ENCODE measurements around the gene ARL17B.
"Not testable (repeated sequence)": the region's sequence is repeated elsewhere in the genome, so short reads cannot be mapped to it uniquely, and the experiment has no call there.

The ARL17B gene

GRCh38 chr17:46270032-46270431, 91.5 kb downstream of the ARL17B start:
- DNase-seq (ENCODE audit: low read depth) = no peak
- no peak overlapping the region for H3K4me3 ChIP-seq (ENCODE audit: low read depth, low read length)
- TF ChIP-seq, protein P1, sequence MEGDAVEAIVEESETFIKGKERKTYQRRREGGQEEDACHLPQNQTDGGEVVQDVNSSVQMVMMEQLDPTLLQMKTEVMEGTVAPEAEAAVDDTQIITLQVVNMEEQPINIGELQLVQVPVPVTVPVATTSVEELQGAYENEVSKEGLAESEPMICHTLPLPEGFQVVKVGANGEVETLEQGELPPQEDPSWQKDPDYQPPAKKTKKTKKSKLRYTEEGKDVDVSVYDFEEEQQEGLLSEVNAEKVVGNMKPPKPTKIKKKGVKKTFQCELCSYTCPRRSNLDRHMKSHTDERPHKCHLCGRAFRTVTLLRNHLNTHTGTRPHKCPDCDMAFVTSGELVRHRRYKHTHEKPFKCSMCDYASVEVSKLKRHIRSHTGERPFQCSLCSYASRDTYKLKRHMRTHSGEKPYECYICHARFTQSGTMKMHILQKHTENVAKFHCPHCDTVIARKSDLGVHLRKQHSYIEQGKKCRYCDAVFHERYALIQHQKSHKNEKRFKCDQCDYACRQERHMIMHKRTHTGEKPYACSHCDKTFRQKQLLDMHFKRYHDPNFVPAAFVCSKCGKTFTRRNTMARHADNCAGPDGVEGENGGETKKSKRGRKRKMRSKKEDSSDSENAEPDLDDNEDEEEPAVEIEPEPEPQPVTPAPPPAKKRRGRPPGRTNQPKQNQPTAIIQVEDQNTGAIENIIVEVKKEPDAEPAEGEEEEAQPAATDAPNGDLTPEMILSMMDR (IDR thresholded peaks at IDR 0.05; ENCODE audit: low read depth, low read length, missing control alignments) = no peak

- TF ChIP-seq, protein P1 (IDR thresholded peaks at IDR 0.05; ENCODE audit: low read depth, low read length, missing control alignments) = no peak
- no peak for DNase-seq (ENCODE audit: low read depth)
These were observed 94.7 kb downstream of the ARL17B start for GRCh38 chr17:46266656-46267544.

GRCh38 chr17:46266063-46266655, 95.4 kb downstream of the ARL17B start:
- not testable (repeated sequence) for DNase-seq (ENCODE audit: low read depth)
- peak overlapping the region; percentile 60 for H3K4me3 ChIP-seq (ENCODE audit: low read depth, low read length)

More at GRCh38 chr17:46266656-46267544, 94.7 kb downstream of the ARL17B start:
- peak overlapping the region; percentile 60 for H3K4me3 ChIP-seq (ENCODE audit: low read depth, low read length)

- DNase-seq (ENCODE audit: low read depth) = no peak
- no peak overlapping the region for H3K4me3 ChIP-seq (ENCODE audit: low read depth, low read length)
- TF ChIP-seq, protein P1 (IDR thresholded peaks at IDR 0.05; ENCODE audit: low read depth, low read length, missing control alignments) = no peak
These were observed 96.9 kb downstream of the ARL17B start for GRCh38 chr17:46264456-46265198.

GRCh38 chr17:46262271-46262670, 99.3 kb downstream of the ARL17B start:
- TF ChIP-seq, protein P1 (IDR thresholded peaks at IDR 0.05; ENCODE audit: low read depth, low read length, missing control alignments) = no peak
- no peak overlapping the region for H3K4me3 ChIP-seq (ENCODE audit: low read depth, low read length)
- no peak for DNase-seq (ENCODE audit: low read depth)

DNA sequence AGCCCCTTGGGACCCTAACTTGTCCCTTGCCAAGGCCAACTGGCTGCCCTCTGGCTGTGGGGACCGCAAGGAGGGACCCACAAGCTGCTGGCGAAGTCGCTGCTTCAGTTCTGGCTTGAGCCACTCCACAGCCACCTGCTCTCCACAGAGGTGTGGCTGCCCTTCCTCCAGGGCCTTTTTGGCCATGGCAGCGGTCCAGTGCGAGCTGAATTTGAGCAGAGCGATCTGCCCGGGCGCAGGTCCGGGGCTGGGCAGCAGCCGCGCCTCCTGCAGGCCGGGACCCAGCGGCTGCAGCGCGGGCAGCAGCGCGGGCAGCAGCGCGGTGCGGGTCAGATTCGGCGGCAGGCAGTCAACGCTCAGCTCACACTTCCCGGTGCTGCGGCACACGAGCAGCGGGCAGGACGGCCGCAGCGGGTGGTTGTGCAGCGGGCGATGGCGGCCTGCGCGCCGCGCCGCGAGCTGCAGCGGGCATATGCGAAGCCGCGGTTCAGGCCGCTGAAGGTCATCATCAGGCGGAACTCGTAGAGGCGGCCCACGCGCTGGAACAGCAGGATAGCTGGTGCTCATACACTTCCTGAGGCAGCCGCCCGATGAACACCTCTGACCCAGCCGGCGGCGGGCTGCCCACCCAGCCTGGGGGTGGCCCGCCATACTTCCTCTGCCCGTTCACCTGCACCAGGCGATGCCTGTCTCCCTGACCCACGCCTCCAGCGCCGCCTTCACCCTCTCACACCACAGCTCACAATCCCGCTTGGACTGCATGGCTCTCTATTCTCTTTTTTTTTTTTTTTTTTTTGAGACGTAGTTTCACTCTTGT, 101.5 kb downstream of the ARL17B start:
- DNase-seq (ENCODE audit: low read depth) = not testable (repeated sequence)
- peak overlapping the region; percentile 41 for H3K4me3 ChIP-seq (ENCODE audit: low read depth, low read length)

- not testable (repeated sequence) for DNase-seq (ENCODE audit: low read depth); H3K4me3 ChIP-seq (ENCODE audit: low read depth, low read length)
These were observed 105.2 kb downstream of the ARL17B start for GRCh38 chr17:46256369-46256768.

DNA sequence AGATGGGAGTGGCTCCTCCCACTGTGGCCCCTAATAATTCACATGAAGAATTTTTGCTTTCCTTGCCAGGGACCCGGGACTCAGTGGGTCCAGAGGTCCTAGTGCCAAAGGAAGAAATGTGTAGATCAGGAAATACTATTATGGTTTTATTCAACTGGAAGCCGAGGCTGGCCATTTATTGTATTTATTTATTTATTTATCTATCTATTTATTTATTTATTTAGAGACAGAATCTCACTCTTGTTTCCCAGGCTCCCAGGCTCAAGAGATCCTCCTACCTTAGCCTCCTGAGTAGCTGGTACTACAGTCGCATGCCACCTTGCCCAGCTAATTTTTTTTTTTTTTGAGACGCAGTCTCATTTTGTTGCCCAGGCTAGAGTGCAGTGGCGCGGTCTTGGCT, 107.4 kb downstream of the ARL17B start:
- DNase-seq (ENCODE audit: low read depth); H3K4me3 ChIP-seq (ENCODE audit: low read depth, low read length): not testable (repeated sequence)

All from GM12864 (cell line).